OCI-LY3 (cell line): ENCODE results near the gene PLCL1.

Experiments
- H2AFZ ChIP-seq: fragments of 200-600, 300-600 bp; shearing (Covaris generic); 2 replicates; pipeline ENCODE4 v1.6.0; 2014; ENCODE audit warnings: antibody characterized with exemption, low read depth, low read length
- H3K27ac ChIP-seq: fragments of 200-600, 300-600 bp; sonication (generic); 2 replicates; pipeline ENCODE4 v1.5.1; 2014; ENCODE audit warnings: mild to moderate bottlenecking, low read length, moderate library complexity, mixed read lengths
- H3K27me3 ChIP-seq: fragments of 200-600, 300-600 bp; sonication (generic); 2 replicates; pipeline ENCODE4 v1.6.1; 2014; ENCODE audit warnings: low read depth, low read length, mixed read lengths
- H3K36me3 ChIP-seq: fragments of 200-600, 300-600 bp; sonication (generic); replicated peaks from 2 replicates; pipeline ENCODE3; 2014; ENCODE audit warnings: low read depth, low read length, mixed read lengths
- H3K4me1 ChIP-seq: fragments of 300-600, 200-600 bp; sonication (generic); 2 replicates; pipeline ENCODE4 v1.6.1; 2014; ENCODE audit warnings: low read length, mixed read lengths
- H3K4me2 ChIP-seq: fragments of 200-600, 300-600 bp; sonication (generic); 2 replicates; pipeline ENCODE4 v1.6.1; 2014; ENCODE audit warnings: low read length, mixed read lengths
- H3K4me3 ChIP-seq: fragments of 300-600, 200-600 bp; sonication (generic); 2 replicates; pipeline ENCODE4 v1.5.1; 2014; ENCODE audit warnings: antibody characterized with exemption, mild to moderate bottlenecking, low read length, moderate library complexity
- H3K79me2 ChIP-seq: fragments of 300-600, 200-600 bp; shearing (Covaris generic); 2 replicates; pipeline ENCODE4 v1.6.1; 2014; ENCODE audit warnings: mild to moderate bottlenecking, low read length, mixed read lengths
- H3K9ac ChIP-seq: fragments of 300-600, 200-600 bp; shearing (Covaris generic); 2 replicates; pipeline ENCODE4 v1.6.0; 2014; ENCODE audit warnings: mild to moderate bottlenecking, low read length, moderate library complexity
- H3K9me3 ChIP-seq: fragments of 200-600, 300-600 bp; shearing (Covaris generic); 2 replicates; pipeline ENCODE4 v1.6.1; 2014; ENCODE audit warnings: low read length, mixed read lengths; ENCODE audit not compliant: insufficient read depth
- H4K20me1 ChIP-seq: fragments of 200-600, 300-600 bp; sonication (generic); 2 replicates; pipeline ENCODE4 v1.6.1; 2016; ENCODE audit warnings: low read length, mixed read lengths; ENCODE audit not compliant: insufficient read depth
- EZH2phosphoT487 ChIP-seq: fragments of 200-600 bp; shearing (Covaris generic); IDR thresholded peaks from 2 replicates; pipeline ENCODE4 v1.6.1; 2018; ENCODE audit warnings: antibody characterized with exemption, mixed run types, low read depth
- TF ChIP-seq, protein P1 (sequence below): fragments of 200-600, 300-600 bp; sonication (generic); IDR thresholded peaks from 2 replicates; pipeline ENCODE4 v1.5.1; 2014; ENCODE audit warnings: antibody characterized with exemption, low read length, low read depth

PLCL1 gene

DNA sequence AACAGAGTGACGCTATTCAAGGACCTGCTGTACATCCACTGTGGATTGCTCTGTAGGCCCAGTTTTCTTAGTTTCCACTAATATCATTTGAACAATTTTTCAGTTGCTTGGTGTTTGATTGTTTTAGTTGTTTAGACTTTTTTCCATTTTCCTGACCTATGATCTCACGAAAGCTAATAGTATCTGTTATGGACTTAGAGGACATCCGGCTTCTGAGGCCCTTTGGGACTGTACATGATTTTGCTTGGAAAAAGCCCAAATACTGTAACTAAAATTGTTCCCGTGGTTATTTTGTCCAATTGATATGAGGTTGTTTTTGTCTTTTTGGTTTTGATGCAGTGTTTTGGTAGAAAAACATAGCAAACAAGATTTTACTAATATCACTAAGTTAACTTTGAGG lies 174.6 kb downstream of the PLCL1 start:
- Histone ChIP-seq H3K9me3 (no peaks in the 10 kb centered on the region), H2AFZ (no peak overlapping the region), H3K27ac (no peak overlapping the region), H4K20me1 (no peaks in the 10 kb centered on the region), H3K79me2 (no peaks in the 10 kb centered on the region), H3K4me2 (no peak overlapping the region), H3K4me3 (no peak overlapping the region), H3K36me3 (no peaks in the 10 kb centered on the region), H3K4me1 (no peaks in the 10 kb centered on the region), H3K27me3 (no peaks in the 10 kb centered on the region), H3K9ac (no peak overlapping the region)
- TF ChIP-seq, protein P1, sequence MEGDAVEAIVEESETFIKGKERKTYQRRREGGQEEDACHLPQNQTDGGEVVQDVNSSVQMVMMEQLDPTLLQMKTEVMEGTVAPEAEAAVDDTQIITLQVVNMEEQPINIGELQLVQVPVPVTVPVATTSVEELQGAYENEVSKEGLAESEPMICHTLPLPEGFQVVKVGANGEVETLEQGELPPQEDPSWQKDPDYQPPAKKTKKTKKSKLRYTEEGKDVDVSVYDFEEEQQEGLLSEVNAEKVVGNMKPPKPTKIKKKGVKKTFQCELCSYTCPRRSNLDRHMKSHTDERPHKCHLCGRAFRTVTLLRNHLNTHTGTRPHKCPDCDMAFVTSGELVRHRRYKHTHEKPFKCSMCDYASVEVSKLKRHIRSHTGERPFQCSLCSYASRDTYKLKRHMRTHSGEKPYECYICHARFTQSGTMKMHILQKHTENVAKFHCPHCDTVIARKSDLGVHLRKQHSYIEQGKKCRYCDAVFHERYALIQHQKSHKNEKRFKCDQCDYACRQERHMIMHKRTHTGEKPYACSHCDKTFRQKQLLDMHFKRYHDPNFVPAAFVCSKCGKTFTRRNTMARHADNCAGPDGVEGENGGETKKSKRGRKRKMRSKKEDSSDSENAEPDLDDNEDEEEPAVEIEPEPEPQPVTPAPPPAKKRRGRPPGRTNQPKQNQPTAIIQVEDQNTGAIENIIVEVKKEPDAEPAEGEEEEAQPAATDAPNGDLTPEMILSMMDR = no peak
- no peak for TF ChIP-seq EZH2phosphoT487

DNA sequence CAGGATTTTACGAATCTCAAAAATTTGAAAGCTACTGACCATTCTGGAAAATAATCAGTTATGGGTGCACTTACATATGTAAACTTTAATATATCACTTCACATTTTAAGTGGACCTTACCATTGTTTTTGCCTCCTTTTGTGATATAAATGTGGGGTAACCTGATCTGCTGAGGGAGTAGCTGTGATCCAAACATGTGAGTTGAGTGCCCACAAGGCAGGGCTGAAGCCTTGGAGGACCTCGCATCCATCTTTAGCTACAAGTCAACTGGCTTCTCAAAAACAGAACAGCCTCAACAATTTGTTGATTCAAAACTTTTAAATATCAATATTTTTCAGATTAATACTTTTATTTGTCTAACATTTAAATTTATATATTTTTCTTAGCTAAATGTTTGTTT lies 178.2 kb downstream of the PLCL1 start:
- Histone ChIP-seq H2AFZ (no peak overlapping the region), H4K20me1 (no peaks in the 10 kb centered on the region), H3K9me3 (no peaks in the 10 kb centered on the region), H3K4me1 (peaks cover 4% of the 10 kb centered on the region; the same call in 1 of the 2 replicates), H3K4me2 (no peak overlapping the region), H3K27me3 (no peaks in the 10 kb centered on the region), H3K36me3 (no peaks in the 10 kb centered on the region), H3K79me2 (no peaks in the 10 kb centered on the region), H3K27ac (no peak overlapping the region), H3K9ac (no peak overlapping the region), H3K4me3 (no peak overlapping the region)
- TF ChIP-seq EZH2phosphoT487 = no peak
- TF ChIP-seq, protein P1 = no peak

DNA sequence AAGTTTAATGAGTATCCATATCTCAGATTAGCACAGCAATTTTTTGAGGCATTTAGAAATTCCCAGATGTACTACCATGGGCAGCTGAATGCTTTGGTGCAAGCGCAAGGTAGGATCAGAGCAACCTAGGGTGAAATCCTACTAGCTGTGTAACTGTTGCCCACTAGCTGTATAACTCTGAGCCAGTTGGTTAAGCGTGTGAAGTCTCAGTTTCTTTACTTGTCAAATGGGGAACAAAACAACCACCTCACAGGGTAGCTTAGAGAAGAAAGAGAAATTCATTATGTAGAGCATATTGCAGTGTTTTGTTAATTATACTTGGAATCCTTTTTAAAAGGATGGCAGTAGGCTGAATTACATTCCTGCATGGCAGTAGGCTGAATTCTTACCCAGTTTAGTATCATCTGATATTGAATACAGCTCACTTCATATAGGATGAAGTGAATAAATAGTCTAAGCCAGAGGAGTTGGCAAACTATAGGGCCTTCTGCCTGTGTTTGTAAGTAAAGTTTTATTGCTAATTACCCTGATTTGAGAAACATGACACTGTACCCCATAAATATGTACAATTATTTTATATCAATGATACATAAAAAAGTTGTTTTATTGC lies 180.7 kb downstream of the PLCL1 start:
- no peaks in the 10 kb centered on the region for H3K36me3 ChIP-seq
- H3K27me3 ChIP-seq = no peaks in the 10 kb centered on the region
- TF ChIP-seq, protein P1 = no peak
- TF ChIP-seq EZH2phosphoT487 = no peak
- H3K9me3 ChIP-seq = no peaks in the 10 kb centered on the region
- peaks cover 4% of the 10 kb centered on the region; the same call in 1 of the 2 replicates for H3K4me1 ChIP-seq
- no peak overlapping the region for H3K4me3 ChIP-seq
- no peak overlapping the region for H2AFZ ChIP-seq
- no peaks in the 10 kb centered on the region for H4K20me1 ChIP-seq
- H3K4me2 ChIP-seq = no peak overlapping the region
- no peak overlapping the region for H3K9ac ChIP-seq
- H3K79me2 ChIP-seq = no peaks in the 10 kb centered on the region
- no peak overlapping the region for H3K27ac ChIP-seq

DNA sequence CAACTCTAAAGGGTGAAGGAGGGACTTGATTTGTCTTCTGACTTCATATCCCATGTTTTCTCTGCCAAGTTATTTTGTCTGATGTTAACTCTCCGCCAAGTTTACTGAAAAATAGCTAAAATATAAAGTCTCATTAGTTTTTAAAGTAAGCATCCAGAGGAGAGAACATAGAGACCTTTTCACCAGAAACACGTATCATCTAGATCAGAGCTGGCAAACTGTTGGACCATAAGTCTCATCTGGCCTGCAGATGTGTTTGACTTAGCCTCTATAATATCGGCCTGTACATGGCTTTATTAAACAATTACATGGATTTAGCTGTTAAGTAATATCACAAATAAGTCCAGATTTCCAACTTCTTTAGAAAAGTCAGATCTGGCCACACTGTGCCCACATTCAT lies 182.6 kb downstream of the PLCL1 start:
- Histone ChIP-seq H3K79me2 (no peaks in the 10 kb centered on the region), H3K27me3 (no peaks in the 10 kb centered on the region), H3K4me2 (no peak overlapping the region), H2AFZ (no peak overlapping the region), H3K9ac (no peak overlapping the region), H4K20me1 (no peaks in the 10 kb centered on the region), H3K27ac (no peak overlapping the region), H3K4me1 (peaks cover 10% of the 10 kb centered on the region; the same call in 1 of the 2 replicates), H3K9me3 (no peaks in the 10 kb centered on the region), H3K36me3 (no peaks in the 10 kb centered on the region), H3K4me3 (no peak overlapping the region)
- TF ChIP-seq EZH2phosphoT487 = no peak
- TF ChIP-seq, protein P1 = no peak
